GDM1 (cell line): ENCODE data around the gene GFY.

ENCODE experiments used
- DNase-seq: peaks from one replicate; lab custom pipeline; 2025; lab: John Stamatoyannopoulos, UW

Gene GFY

GRCh38 chr19:49408816-49409440, 16.3 kb upstream of the GFY start:
- DNase-seq, result no peak

GRCh38 chr19:49409441-49410029, 15.7 kb upstream of the GFY start:
- peak; percentile 15 for DNase-seq

- DNase-seq, result no peak
These were observed 13.4 kb upstream of the GFY start for GRCh38 chr19:49411681-49412326.

- DNase-seq, result no peak
These were observed 11.8 kb upstream of the GFY start for GRCh38 chr19:49413348-49413747.

- no peak for DNase-seq
These were observed 10.9 kb upstream of the GFY start for GRCh38 chr19:49414256-49414655.

GRCh38 chr19:49415102-49415809, 9.9 kb upstream of the GFY start:
- DNase-seq, result no peak

GRCh38 chr19:49415810-49416200, 9.4 kb upstream of the GFY start:
- DNase-seq, result no peak

- no peak for DNase-seq
These were observed 8.1 kb upstream of the GFY start for GRCh38 chr19:49417088-49417487.

- no peak for DNase-seq
These were observed 6.7 kb upstream of the GFY start for GRCh38 chr19:49418511-49418910.

GRCh38 chr19:49419173-49419572, 6.0 kb upstream of the GFY start:
- DNase-seq, result no peak

GRCh38 chr19:49420227-49420626, 5.0 kb upstream of the GFY start:
- no peak for DNase-seq

- peak; percentile 56 for DNase-seq
These were observed 3.9 kb upstream of the GFY start for GRCh38 chr19:49421039-49421877.

- no peak for DNase-seq
These were observed 3.3 kb upstream of the GFY start for GRCh38 chr19:49421878-49422202.

- no peak for DNase-seq
These were observed 2.6 kb upstream of the GFY start for GRCh38 chr19:49422407-49423070.

GRCh38 chr19:49423071-49423984, 1.9 kb upstream of the GFY start, which contains the start of gene PTH2:
PTH2 (minus strand) TSS chr19:49423441; CDS start chr19:49423339, 102 bp downstream.
- DNase-seq, result no peak

GRCh38 chr19:49423985-49424303, 1.2 kb upstream of the GFY start:
- DNase-seq, result no peak

GRCh38 chr19:49425922-49426592, 869 bp downstream of the GFY start:
- DNase-seq, result peak; percentile 77

- DNase-seq, result no peak
These were observed 2.2 kb downstream of the GFY start for GRCh38 chr19:49427339-49427738.

- no peak for DNase-seq
These were observed 2.8 kb downstream of the GFY start for GRCh38 chr19:49427855-49428546.
